ENCODE measurements around the gene DNMBP. TPM values are rescaled to one million over a fixed set of nuclear protein-coding genes. Genes with fewer than 3 reads are reported as not detected.

The DNMBP gene
- total RNA-seq, 2 experiments from 2014 or later = 2.2 to 2.3 TPM

DNA sequence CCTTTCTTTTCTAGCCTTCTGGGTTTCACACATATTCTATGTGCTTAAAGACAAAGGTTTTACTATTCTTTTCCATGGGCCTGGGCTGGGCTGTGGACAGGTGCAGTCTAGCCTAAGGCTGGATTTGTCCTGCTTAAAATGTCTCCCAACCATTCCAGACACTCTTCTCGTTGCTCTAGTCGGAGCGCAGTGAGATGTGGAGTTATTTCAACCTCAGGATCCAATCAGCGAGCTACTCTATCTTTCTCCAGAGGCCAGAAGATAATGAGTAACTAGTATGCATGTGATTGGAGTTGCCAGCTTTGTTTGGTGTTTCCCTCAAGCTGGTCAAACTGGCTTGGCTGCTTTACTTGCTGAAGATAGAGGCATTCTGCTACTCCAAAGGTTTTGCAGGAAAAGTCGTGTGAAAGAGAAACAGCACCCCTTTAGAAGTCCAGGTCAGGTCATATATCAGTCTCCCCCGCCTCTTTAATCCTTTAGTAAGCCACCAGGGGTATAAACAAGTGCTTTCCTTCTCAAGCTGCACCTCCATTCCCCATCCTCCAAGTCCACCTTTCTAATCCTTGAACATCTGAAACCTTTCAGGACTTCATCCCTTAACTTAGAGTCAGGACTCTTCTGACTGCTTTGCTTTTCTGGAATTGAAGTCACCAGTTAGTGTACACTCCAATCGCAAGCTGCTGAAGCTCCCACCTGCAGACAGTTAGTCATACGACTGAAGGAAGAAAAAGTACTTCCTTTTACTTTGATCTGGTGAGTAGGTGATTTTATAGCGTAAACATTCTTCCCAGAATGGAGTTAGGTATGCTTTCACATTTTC is 78.8 kb downstream of the DNMBP start:
- ChIA-PET CTCF (no interaction called here), POLR2A (interaction anchor here (0.6 kb wide), 1 partner anchor 163 kb away, joined by 3 read pairs; no protein-coding TSS in a partner anchor)
- no peak overlapping the region for H3K27ac Mint-ChIP-seq
- H3K9me3 Mint-ChIP-seq = no peaks in the 10 kb centered on the region
- H3K4me1 Mint-ChIP-seq (ENCODE audit: low read depth) = peaks cover 6% of the 10 kb centered on the region
- DNase-seq = no peak
- H3K36me3 Mint-ChIP-seq (ENCODE audit: low read depth) = no peaks in the 10 kb centered on the region
- Histone ChIP-seq H3K27ac (ENCODE audit: low read depth in 1 of 2, low read length in 2 of 2) (no peak overlapping the region), H3K4me1 (ENCODE audit: insufficient read depth, low read length) (no peaks in the 10 kb centered on the region), H3K4me3 (ENCODE audit: low read length) (no peak overlapping the region), H3K9me3 (ENCODE audit: control insufficient read depth in 1 of 2, insufficient read depth in 1 of 2, low read length in 2 of 2) (no peaks in the 10 kb centered on the region), H3K36me3 (ENCODE audit: insufficient read depth, low read length) (no peaks in the 10 kb centered on the region), H3K27me3 (ENCODE audit: control insufficient read depth in 1 of 2, insufficient read depth in 2 of 2, low read length in 2 of 2) (no peaks in the 10 kb centered on the region)
- no peak for ATAC-seq (ENCODE audit: poor library complexity)
- intact Hi-C loops (cut with DNase I, micrococcal nuclease) = no loop called here
- TF ChIP-seq, protein P1, sequence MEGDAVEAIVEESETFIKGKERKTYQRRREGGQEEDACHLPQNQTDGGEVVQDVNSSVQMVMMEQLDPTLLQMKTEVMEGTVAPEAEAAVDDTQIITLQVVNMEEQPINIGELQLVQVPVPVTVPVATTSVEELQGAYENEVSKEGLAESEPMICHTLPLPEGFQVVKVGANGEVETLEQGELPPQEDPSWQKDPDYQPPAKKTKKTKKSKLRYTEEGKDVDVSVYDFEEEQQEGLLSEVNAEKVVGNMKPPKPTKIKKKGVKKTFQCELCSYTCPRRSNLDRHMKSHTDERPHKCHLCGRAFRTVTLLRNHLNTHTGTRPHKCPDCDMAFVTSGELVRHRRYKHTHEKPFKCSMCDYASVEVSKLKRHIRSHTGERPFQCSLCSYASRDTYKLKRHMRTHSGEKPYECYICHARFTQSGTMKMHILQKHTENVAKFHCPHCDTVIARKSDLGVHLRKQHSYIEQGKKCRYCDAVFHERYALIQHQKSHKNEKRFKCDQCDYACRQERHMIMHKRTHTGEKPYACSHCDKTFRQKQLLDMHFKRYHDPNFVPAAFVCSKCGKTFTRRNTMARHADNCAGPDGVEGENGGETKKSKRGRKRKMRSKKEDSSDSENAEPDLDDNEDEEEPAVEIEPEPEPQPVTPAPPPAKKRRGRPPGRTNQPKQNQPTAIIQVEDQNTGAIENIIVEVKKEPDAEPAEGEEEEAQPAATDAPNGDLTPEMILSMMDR (IDR thresholded peaks at IDR 0.05) = no peak
- no peak overlapping the region for H3K4me3 Mint-ChIP-seq
- H3K27me3 Mint-ChIP-seq = no peaks in the 10 kb centered on the region

DNA sequence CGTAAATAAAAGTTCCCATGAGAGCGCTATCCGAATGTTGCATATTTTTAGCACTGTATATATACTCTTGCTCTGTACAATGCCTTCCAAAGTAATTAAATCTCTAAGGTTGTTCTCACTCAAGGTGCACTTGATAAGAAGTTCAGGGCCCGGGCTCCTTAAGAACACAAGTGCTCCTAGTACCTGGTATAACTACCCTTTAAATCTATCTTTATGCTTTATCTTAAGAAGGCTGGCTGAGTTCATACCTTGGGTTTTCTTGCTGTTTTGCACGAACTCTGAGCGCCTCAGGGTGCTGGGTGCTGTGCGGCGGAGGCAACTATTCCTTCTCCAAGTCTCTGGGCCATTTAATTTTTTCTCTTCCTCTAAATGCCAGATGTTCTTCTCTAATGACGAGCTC is 80.4 kb downstream of the DNMBP start:
- TF ChIP-seq, protein P1 (IDR thresholded peaks at IDR 0.05) = no peak
- H3K4me1 Mint-ChIP-seq (ENCODE audit: low read depth) = peaks cover 6% of the 10 kb centered on the region
- ATAC-seq (ENCODE audit: poor library complexity) (no peak), DNase-seq (no peak)
- POLR2A ChIA-PET = no interaction called here
- H3K27ac Mint-ChIP-seq = no peak overlapping the region
- no peaks in the 10 kb centered on the region for H3K4me1 ChIP-seq (ENCODE audit: insufficient read depth, low read length)
- CTCF ChIA-PET = no interaction called here
- H3K27ac ChIP-seq (ENCODE audit: low read depth in 1 of 2, low read length in 2 of 2) = no peak overlapping the region
- H3K27me3 Mint-ChIP-seq = no peaks in the 10 kb centered on the region
- H3K36me3 ChIP-seq (ENCODE audit: insufficient read depth, low read length) = no peaks in the 10 kb centered on the region
- intact Hi-C loops (cut with DNase I, micrococcal nuclease) = no loop called here
- H3K27me3 ChIP-seq (ENCODE audit: control insufficient read depth in 1 of 2, insufficient read depth in 2 of 2, low read length in 2 of 2) = no peaks in the 10 kb centered on the region
- no peak overlapping the region for H3K4me3 Mint-ChIP-seq
- no peaks in the 10 kb centered on the region for H3K36me3 Mint-ChIP-seq (ENCODE audit: low read depth)
- H3K9me3 ChIP-seq (ENCODE audit: control insufficient read depth in 1 of 2, insufficient read depth in 1 of 2, low read length in 2 of 2) = no peaks in the 10 kb centered on the region
- H3K9me3 Mint-ChIP-seq = no peaks in the 10 kb centered on the region
- H3K4me3 ChIP-seq (ENCODE audit: low read length) = no peak overlapping the region

DNA sequence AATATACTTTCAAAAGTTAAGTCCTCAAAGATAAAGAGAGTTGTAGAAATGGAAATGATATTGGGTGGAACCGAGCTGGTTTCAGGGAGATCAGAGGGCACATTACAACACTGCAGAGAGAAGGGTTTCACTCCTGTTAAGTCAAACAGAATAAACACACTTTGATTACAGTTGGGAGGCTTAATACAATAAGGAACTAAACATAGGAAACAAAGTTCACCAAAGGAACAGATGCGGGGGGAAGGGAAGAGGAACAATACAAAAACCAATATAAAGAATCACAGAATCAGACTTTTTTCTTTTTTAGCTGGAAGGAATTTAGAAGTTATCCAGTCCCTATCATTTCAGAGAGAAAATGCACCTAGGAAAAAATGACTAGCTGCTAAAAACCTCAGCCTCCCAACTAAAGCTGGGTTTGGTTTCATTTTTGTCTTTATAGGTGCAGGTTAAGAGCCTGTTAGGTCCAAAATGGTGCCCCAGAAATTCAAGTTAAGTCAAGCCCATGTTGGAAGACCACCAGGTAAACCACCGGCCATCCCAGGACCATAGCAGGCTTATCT is 81.9 kb downstream of the DNMBP start:
- ChIA-PET CTCF (no interaction called here), POLR2A (no interaction called here)
- DNase-seq (peak in 1 of 14 experiments; percentile 4), ATAC-seq (ENCODE audit: poor library complexity) (no peak)
- Mint-ChIP-seq H3K4me1 (ENCODE audit: low read depth) (peaks cover 6% of the 10 kb centered on the region), H3K27me3 (no peaks in the 10 kb centered on the region), H3K4me3 (no peak overlapping the region), H3K9me3 (no peaks in the 10 kb centered on the region), H3K36me3 (ENCODE audit: low read depth) (no peaks in the 10 kb centered on the region), H3K27ac (no peak overlapping the region)
- Histone ChIP-seq H3K27me3 (ENCODE audit: control insufficient read depth in 1 of 2, insufficient read depth in 2 of 2, low read length in 2 of 2) (no peaks in the 10 kb centered on the region), H3K9me3 (ENCODE audit: control insufficient read depth in 1 of 2, insufficient read depth in 1 of 2, low read length in 2 of 2) (no peaks in the 10 kb centered on the region), H3K27ac (ENCODE audit: low read depth in 1 of 2, low read length in 2 of 2) (no peak overlapping the region), H3K36me3 (ENCODE audit: insufficient read depth, low read length) (no peaks in the 10 kb centered on the region), H3K4me1 (ENCODE audit: insufficient read depth, low read length) (no peaks in the 10 kb centered on the region), H3K4me3 (ENCODE audit: low read length) (no peak overlapping the region)
- intact Hi-C loops (cut with DNase I, micrococcal nuclease) = no loop called here
- TF ChIP-seq, protein P1 (IDR thresholded peaks at IDR 0.05) = no peak
